ENCODE results near the gene VEPH1.
A peak's percentile ranks its signal among the peaks of the same experiment; 100 is the strongest.

VEPH1 gene

GRCh38 chr3:157447026-157447694, 56.1 kb downstream of the VEPH1 start:
- Mint-ChIP-seq H3K36me3 (ENCODE audit: insufficient read depth) (no peaks in the 10 kb centered on the region), H3K27me3 (peaks cover 0 to 3% of the 10 kb centered on the region in 2 donors), H3K4me1 (ENCODE audit: low read depth in 2 of 2) (no peaks in the 10 kb centered on the region), H3K4me3 (no peak overlapping the region), H3K27ac (no peak overlapping the region), H3K9me3 (peaks cover 0 to 3% of the 10 kb centered on the region in 2 donors)
- no peak for ATAC-seq (replicated peaks)
- no peak for DNase-seq

- DNase-seq (no peak), ATAC-seq (replicated peaks) (no peak)
- Mint-ChIP-seq H3K9me3 (peaks cover 0 to 3% of the 10 kb centered on the region in 2 donors), H3K4me1 (ENCODE audit: low read depth in 2 of 2) (no peaks in the 10 kb centered on the region), H3K27me3 (no peaks in the 10 kb centered on the region), H3K36me3 (ENCODE audit: insufficient read depth) (no peaks in the 10 kb centered on the region), H3K4me3 (no peak overlapping the region), H3K27ac (no peak overlapping the region)
Observed at GRCh38 chr3:157445857-157446256, 57.4 kb downstream of the VEPH1 start.

GRCh38 chr3:157444797-157445184, 58.4 kb downstream of the VEPH1 start:
- Mint-ChIP-seq H3K27ac (no peak overlapping the region), H3K9me3 (peaks cover 0 to 3% of the 10 kb centered on the region in 2 donors), H3K36me3 (ENCODE audit: insufficient read depth) (no peaks in the 10 kb centered on the region), H3K27me3 (peaks cover 0 to under 1% of the 10 kb centered on the region in 2 donors), H3K4me1 (ENCODE audit: low read depth in 2 of 2) (no peaks in the 10 kb centered on the region), H3K4me3 (no peak overlapping the region)
- ATAC-seq (replicated peaks) (no peak), DNase-seq (no peak)

- Mint-ChIP-seq H3K9me3 (peaks cover 0 to 3% of the 10 kb centered on the region in 2 donors), H3K4me3 (no peak overlapping the region), H3K27me3 (peaks cover 0 to 7% of the 10 kb centered on the region in 2 donors), H3K4me1 (ENCODE audit: low read depth in 2 of 2) (no peaks in the 10 kb centered on the region), H3K36me3 (ENCODE audit: insufficient read depth) (no peaks in the 10 kb centered on the region), H3K27ac (no peak overlapping the region)
- DNase-seq = no peak
- ATAC-seq (replicated peaks) = no peak
Observed at GRCh38 chr3:157443905-157444796, 59.1 kb downstream of the VEPH1 start.

- Mint-ChIP-seq H3K27me3 (peaks cover 14 to 19% of the 10 kb centered on the region in 2 donors), H3K9me3 (peaks cover 0 to 3% of the 10 kb centered on the region in 2 donors), H3K36me3 (ENCODE audit: insufficient read depth) (no peaks in the 10 kb centered on the region), H3K4me3 (no peak overlapping the region), H3K27ac (no peak overlapping the region), H3K4me1 (ENCODE audit: low read depth in 2 of 2) (no peaks in the 10 kb centered on the region)
- DNase-seq (no peak), ATAC-seq (replicated peaks) (no peak)
Observed at GRCh38 chr3:157442729-157443128, 60.5 kb downstream of the VEPH1 start.

- Mint-ChIP-seq H3K4me1 (ENCODE audit: low read depth in 2 of 2) (peaks cover 3 to 6% of the 10 kb centered on the region in 2 donors), H3K27me3 (peaks cover 29 to 31% of the 10 kb centered on the region in 2 donors), H3K36me3 (ENCODE audit: insufficient read depth) (no peaks in the 10 kb centered on the region), H3K4me3 (no peak overlapping the region), H3K9me3 (peaks cover 0 to 5% of the 10 kb centered on the region in 2 donors), H3K27ac (no peak overlapping the region)
- no peak for DNase-seq
- ATAC-seq (replicated peaks) = no peak
Observed at GRCh38 chr3:157441102-157441624, 62.1 kb downstream of the VEPH1 start.

- Mint-ChIP-seq H3K27ac (peak overlapping the region in 1 of 2 donors; percentile 31), H3K36me3 (ENCODE audit: insufficient read depth) (no peaks in the 10 kb centered on the region), H3K27me3 (peaks cover 31 to 39% of the 10 kb centered on the region in 2 donors), H3K4me1 (ENCODE audit: low read depth in 2 of 2) (peaks cover 3 to 6% of the 10 kb centered on the region in 2 donors), H3K4me3 (peak overlapping the region in 1 of 2 donors; percentile 19), H3K9me3 (peaks cover 0 to 2% of the 10 kb centered on the region in 2 donors)
- no peak for ATAC-seq (replicated peaks)
- no peak for DNase-seq
Observed at GRCh38 chr3:157438194-157438730, 65.0 kb downstream of the VEPH1 start.

- Mint-ChIP-seq H3K27ac (no peak within 1 kb of the TSS), H3K27me3 (peaks cover 31 to 39% of the 10 kb centered on the region in 2 donors), H3K4me3 (no peak within 1 kb of the TSS), H3K9me3 (peaks cover 0 to 2% of the 10 kb centered on the region in 2 donors), H3K4me1 (ENCODE audit: low read depth in 2 of 2) (peaks cover 3 to 6% of the 10 kb centered on the region in 2 donors), H3K36me3 (ENCODE audit: insufficient read depth) (no peaks in the 10 kb centered on the region)
- no peak for ATAC-seq (replicated peaks)
- DNase-seq = no peak
Observed at GRCh38 chr3:157436583-157437291, 66.5 kb downstream of the VEPH1 start, which contains the start of gene PTX3. Gene PTX3 (plus strand): TSS chr3:157436850. CDS start chr3:157436934, 84 bp downstream.

- no peak overlapping the region for H3K27ac Mint-ChIP-seq
- no peaks in the 10 kb centered on the region for H3K4me1 Mint-ChIP-seq (ENCODE audit: low read depth in 2 of 2)
- no peak overlapping the region for H3K4me3 Mint-ChIP-seq
- DNase-seq (no peak), ATAC-seq (replicated peaks) (no peak)
- H3K27me3 Mint-ChIP-seq = no peaks in the 10 kb centered on the region
- H3K9me3 Mint-ChIP-seq = peaks cover 0 to 4% of the 10 kb centered on the region in 2 donors
- peaks cover 4% of the 10 kb centered on the region for H3K36me3 Mint-ChIP-seq (ENCODE audit: insufficient read depth)
Observed at GRCh38 chr3:157429708-157430107, 73.5 kb downstream of the VEPH1 start.

GRCh38 chr3:157428853-157429252, 74.4 kb downstream of the VEPH1 start:
- H3K4me3 Mint-ChIP-seq = no peak overlapping the region
- no peak for ATAC-seq (replicated peaks)
- DNase-seq = no peak
- peaks cover 0 to 7% of the 10 kb centered on the region in 2 donors for H3K9me3 Mint-ChIP-seq
- H3K27me3 Mint-ChIP-seq = no peaks in the 10 kb centered on the region
- no peak overlapping the region for H3K27ac Mint-ChIP-seq
- H3K4me1 Mint-ChIP-seq (ENCODE audit: low read depth in 2 of 2) = no peaks in the 10 kb centered on the region
- peaks cover 4% of the 10 kb centered on the region for H3K36me3 Mint-ChIP-seq (ENCODE audit: insufficient read depth)

- DNase-seq (no peak), ATAC-seq (replicated peaks) (no peak)
- no peaks in the 10 kb centered on the region for H3K4me1 Mint-ChIP-seq (ENCODE audit: low read depth in 2 of 2)
- no peak overlapping the region for H3K27ac Mint-ChIP-seq
- no peak overlapping the region for H3K4me3 Mint-ChIP-seq
- H3K9me3 Mint-ChIP-seq = peaks cover 0 to 7% of the 10 kb centered on the region in 2 donors
- peaks cover 4% of the 10 kb centered on the region for H3K36me3 Mint-ChIP-seq (ENCODE audit: insufficient read depth)
- no peaks in the 10 kb centered on the region for H3K27me3 Mint-ChIP-seq
Observed at GRCh38 chr3:157427901-157428300, 75.3 kb downstream of the VEPH1 start.

- Mint-ChIP-seq H3K27ac (no peak overlapping the region), H3K9me3 (peaks cover 0 to 9% of the 10 kb centered on the region in 2 donors), H3K4me3 (no peak overlapping the region), H3K36me3 (ENCODE audit: insufficient read depth) (peaks cover 4% of the 10 kb centered on the region), H3K27me3 (no peaks in the 10 kb centered on the region), H3K4me1 (ENCODE audit: low read depth in 2 of 2) (no peaks in the 10 kb centered on the region)
- DNase-seq = no peak
- ATAC-seq (replicated peaks) = no peak
Observed at GRCh38 chr3:157423337-157423736, 79.9 kb downstream of the VEPH1 start.

GRCh38 chr3:157420606-157421130, 82.5 kb downstream of the VEPH1 start:
- DNase-seq = no peak
- no peak overlapping the region for H3K4me3 Mint-ChIP-seq
- no peak overlapping the region for H3K27ac Mint-ChIP-seq
- no peaks in the 10 kb centered on the region for H3K27me3 Mint-ChIP-seq
- no peaks in the 10 kb centered on the region for H3K36me3 Mint-ChIP-seq (ENCODE audit: insufficient read depth)
- peaks cover 0 to 6% of the 10 kb centered on the region in 2 donors for H3K9me3 Mint-ChIP-seq
- no peaks in the 10 kb centered on the region for H3K4me1 Mint-ChIP-seq (ENCODE audit: low read depth in 2 of 2)
- no peak for ATAC-seq (replicated peaks)

All from effector memory CD8-positive, alpha-beta T cell (primary cell).